ENCODE data around the gene TAF8. TPM values are rescaled to one million over a fixed set of nuclear protein-coding genes. Genes with fewer than 3 reads are reported as not detected.

TAF8 gene
- total and polyA plus RNA-seq, 10 of the 15 experiments (the other 5 are each of a cell fraction or from before 2014, with no cell fraction given): 11.7 to 30.9 (median 19.9) TPM

GRCh38 chr6:42050297-42051267 lies at the start of gene TAF8 (continued):
- TF ChIP-seq CBX5 (IDR thresholded peaks at IDR 0.05; ENCODE audit: low read depth): 0 out of 2 replicates have a peak, but pooled peaks have one; percentile 40
- TF ChIP-seq YBX1 (IDR thresholded peaks at IDR 0.05): no peak
- TF ChIP-seq PML (IDR thresholded peaks at IDR 0.05; ENCODE audit: low read length): peak; percentile 87
- TF ChIP-seq CREM (IDR thresholded peaks at IDR 0.05; ENCODE audit: low read depth): peak; percentile 83
- TF ChIP-seq CBX3 (IDR thresholded peaks at IDR 0.05; ENCODE audit: borderline replicate concordance, low read depth): no peak
- TF ChIP-seq RELB (IDR thresholded peaks at IDR 0.05; ENCODE audit: low read depth): peak; percentile 95
- 0 out of 2 replicates have a peak, but pooled peaks have one; percentile 70 for TF ChIP-seq POLR2AphosphoS2 (IDR thresholded peaks at IDR 0.05; ENCODE audit: low read depth, low read length)
- TF ChIP-seq TBL1XR1 (IDR thresholded peaks at IDR 0.05; ENCODE audit: low read depth, low read length): 0 out of 2 replicates have a peak, but pooled peaks have one; percentile 52
- TF ChIP-seq E4F1 (IDR thresholded peaks at IDR 0.05; ENCODE audit: borderline replicate concordance, partially characterized antibody): peak; percentile 84
- peak; percentile 95 for TF ChIP-seq LARP7 (IDR thresholded peaks at IDR 0.05)
- TF ChIP-seq TARDBP (IDR thresholded peaks at IDR 0.05; ENCODE audit: borderline replicate concordance): peak; percentile 59
- 0 out of 2 replicates have a peak, but pooled peaks have one; percentile 39 for TF ChIP-seq SMARCA5 (IDR thresholded peaks at IDR 0.05)
- TF ChIP-seq RUNX3 (IDR thresholded peaks at IDR 0.05; ENCODE audit: low read length): peak; percentile 74
- peak; percentile 84; the same call in 1 of the 2 replicates for TF ChIP-seq ZNF384 (IDR thresholded peaks at IDR 0.05; ENCODE audit: borderline replicate concordance, low read depth, low read length)
- TF ChIP-seq CEBPZ (IDR thresholded peaks at IDR 0.05; ENCODE audit: low read depth, low read length): no peak
- no peak for TF ChIP-seq HDGF (IDR thresholded peaks at IDR 0.05)
- TF ChIP-seq IKZF1 (conservative IDR thresholded peaks at IDR 0.05): peak; percentile 94
- TF ChIP-seq TCF7 (IDR thresholded peaks at IDR 0.05; ENCODE audit: borderline replicate concordance): peak; percentile 55; the same call in 1 of the 2 replicates
- TF ChIP-seq TCF12 (IDR thresholded peaks at IDR 0.05; ENCODE audit: low read depth, low read length): peak; percentile 67
- TF ChIP-seq MTA2 (IDR thresholded peaks at IDR 0.05; ENCODE audit: low read depth): no peak
- TF ChIP-seq POLR2A (IDR thresholded peaks at IDR 0.05; ENCODE audit: low read depth, low read length): peak; percentile 99
- TF ChIP-seq USF2 (IDR thresholded peaks at IDR 0.05; ENCODE audit: borderline replicate concordance, low read depth, low read length): no peak
- TF ChIP-seq EGR1 (IDR thresholded peaks at IDR 0.05; ENCODE audit: borderline replicate concordance in 1 of 2, low read depth in 2 of 2, low read length in 2 of 2): peak in 1 of 2 experiments; percentile 55; a peak in 1 of 3 replicates

Measured in GM12878 (cell line).